Lower leg skin (tissue), 4 donors: ENCODE results near the gene UBE2F. TPM values are rescaled to one million over a fixed set of nuclear protein-coding genes. Genes with fewer than 3 reads are reported as not detected.

Experiments used
- DNase-seq, 2 donors: peaks; one replicate each; pipeline ENCODE4 v3.0.0-alpha.2; 2019; ENCODE audit warnings: low spot score in 2 of 2
- H3K4me3 ChIP-seq: fragments of 200-600 bp; sonication (generic); 2 replicates; pipeline ENCODE4 v1.5.1; 2017; ENCODE audit warnings: mild to moderate bottlenecking, low read depth; ENCODE audit not compliant: poor library complexity, severe bottlenecking
- POLR2A ChIP-seq, 2 donors: fragments of 450-650 bp; IDR thresholded peaks; one replicate each; pipeline ENCODE4 v1.6.1; 2016 to 2017; ENCODE audit warnings: antibody characterized with exemption in 2 of 2, mild to moderate bottlenecking in 1 of 2, moderate library complexity in 1 of 2
- WGBS, 2 donors: methylation state at CpG; one replicate each; pipeline ENCODE4 v1.1.5; 2018; 5-methylcytosine and 5-hydroxymethylcytosine counted together
- intact Hi-C: fragments of 100-400 bp; cut with DNase I; formaldehyde crosslinking; loops from one replicate; pipeline ENCODE4 v1.15.0; 2023; ENCODE audit warnings: low total_unique reads
- total RNA-seq, 4 donors: library from RNA; depleted of rRNA; stranded (reverse); fragments of >200 nt; gene quantifications; one replicate each; pipeline ENCODE4 v1.1.0, GENCODE V29; 2016
- TF ChIP-seq, protein P1 (sequence below), 3 donors: fragments of 450-650 bp; IDR thresholded peaks; one replicate each; pipeline ENCODE4 v1.5.1; 2016; ENCODE audit warnings: antibody characterized with exemption in 3 of 3, mild to moderate bottlenecking in 3 of 3, moderate library complexity in 2 of 3

UBE2F gene
- total RNA-seq, 4 donors from 2014 or later: 32.8 to 46.9 (median 33.3) TPM

DNA sequence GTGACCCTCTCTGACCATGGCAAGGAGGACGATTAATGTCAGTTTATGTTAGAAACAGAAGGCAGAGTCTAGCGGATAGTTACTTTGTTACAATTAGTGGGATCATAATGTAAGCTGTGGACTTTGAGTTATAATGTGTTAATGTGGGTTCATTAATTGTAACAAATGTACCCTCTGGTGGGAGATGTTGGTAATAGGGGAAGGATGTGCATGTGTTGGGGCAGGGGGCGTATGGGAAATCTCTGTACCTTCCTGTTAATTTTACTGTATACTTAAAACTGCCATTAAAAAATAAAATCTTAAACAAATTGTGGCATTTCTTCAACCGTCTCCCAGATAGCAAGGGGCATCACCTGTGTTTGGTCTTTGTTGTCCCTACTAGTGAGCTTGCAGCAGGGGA, 4.8 kb downstream of the UBE2F start:
- WGBS, 2 donors: 69 to 96% methylated on average over 3 to 4 of the region's 4 CpGs
- no peak overlapping the region for H3K4me3 ChIP-seq
- intact Hi-C loops: no loop called here
- TF ChIP-seq, protein P1, sequence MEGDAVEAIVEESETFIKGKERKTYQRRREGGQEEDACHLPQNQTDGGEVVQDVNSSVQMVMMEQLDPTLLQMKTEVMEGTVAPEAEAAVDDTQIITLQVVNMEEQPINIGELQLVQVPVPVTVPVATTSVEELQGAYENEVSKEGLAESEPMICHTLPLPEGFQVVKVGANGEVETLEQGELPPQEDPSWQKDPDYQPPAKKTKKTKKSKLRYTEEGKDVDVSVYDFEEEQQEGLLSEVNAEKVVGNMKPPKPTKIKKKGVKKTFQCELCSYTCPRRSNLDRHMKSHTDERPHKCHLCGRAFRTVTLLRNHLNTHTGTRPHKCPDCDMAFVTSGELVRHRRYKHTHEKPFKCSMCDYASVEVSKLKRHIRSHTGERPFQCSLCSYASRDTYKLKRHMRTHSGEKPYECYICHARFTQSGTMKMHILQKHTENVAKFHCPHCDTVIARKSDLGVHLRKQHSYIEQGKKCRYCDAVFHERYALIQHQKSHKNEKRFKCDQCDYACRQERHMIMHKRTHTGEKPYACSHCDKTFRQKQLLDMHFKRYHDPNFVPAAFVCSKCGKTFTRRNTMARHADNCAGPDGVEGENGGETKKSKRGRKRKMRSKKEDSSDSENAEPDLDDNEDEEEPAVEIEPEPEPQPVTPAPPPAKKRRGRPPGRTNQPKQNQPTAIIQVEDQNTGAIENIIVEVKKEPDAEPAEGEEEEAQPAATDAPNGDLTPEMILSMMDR (IDR thresholded peaks at IDR 0.05): no peak
- TF ChIP-seq POLR2A (IDR thresholded peaks at IDR 0.05): no peak
- no peak for DNase-seq

GRCh38 chr2:237972211-237972610, 5.4 kb downstream of the UBE2F start:
- 93 to 94% methylated on average over 3 of the region's 3 CpGs for WGBS, 2 donors
- TF ChIP-seq POLR2A (IDR thresholded peaks at IDR 0.05): no peak
- TF ChIP-seq, protein P1 (IDR thresholded peaks at IDR 0.05): no peak
- intact Hi-C loops: no loop called here
- DNase-seq: peak in 1 of 2 donors; percentile 62
- no peak overlapping the region for H3K4me3 ChIP-seq

- DNase-seq: peak in 1 of 2 donors; percentile 48
- intact Hi-C loops: no loop called here
- WGBS, 2 donors: 86 to 88% methylated on average over 10 of the region's 10 CpGs
Observed at GRCh38 chr2:237972936-237973335, 6.1 kb downstream of the UBE2F start.

DNA sequence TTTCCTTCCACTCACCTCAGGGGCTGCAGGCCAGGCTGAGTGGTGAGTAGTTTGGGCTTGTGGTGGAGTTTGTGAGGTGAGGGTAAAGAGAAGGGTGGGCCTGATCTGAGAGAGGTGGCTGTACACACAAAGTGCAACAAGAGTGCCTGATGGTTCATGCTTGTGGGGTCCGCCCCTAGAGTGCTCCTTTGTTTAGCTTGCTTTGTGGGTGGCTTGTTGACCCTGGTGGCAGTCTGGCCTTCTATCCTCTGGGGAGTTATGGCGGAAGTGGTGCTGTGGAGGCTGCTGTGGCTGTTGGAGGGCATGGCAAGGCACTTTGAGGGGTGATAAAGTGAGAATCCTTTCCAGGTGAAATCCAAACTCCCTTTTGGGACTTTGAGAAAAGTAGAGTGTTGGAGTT, 10.6 kb downstream of the UBE2F start:
- intact Hi-C loops: no loop called here
- TF ChIP-seq, protein P1 (IDR thresholded peaks at IDR 0.05): no peak
- no peak for TF ChIP-seq POLR2A (IDR thresholded peaks at IDR 0.05)
- H3K4me3 ChIP-seq: no peak overlapping the region
- 88 to 98% methylated on average over 2 of the region's 2 CpGs for WGBS, 2 donors
- peak in 1 of 2 donors; percentile 53 for DNase-seq

More at GRCh38 chr2:237972936-237973335, 6.1 kb downstream of the UBE2F start:
- TF ChIP-seq, protein P1 (IDR thresholded peaks at IDR 0.05): no peak
- TF ChIP-seq POLR2A (IDR thresholded peaks at IDR 0.05): no peak
- no peak overlapping the region for H3K4me3 ChIP-seq

DNA sequence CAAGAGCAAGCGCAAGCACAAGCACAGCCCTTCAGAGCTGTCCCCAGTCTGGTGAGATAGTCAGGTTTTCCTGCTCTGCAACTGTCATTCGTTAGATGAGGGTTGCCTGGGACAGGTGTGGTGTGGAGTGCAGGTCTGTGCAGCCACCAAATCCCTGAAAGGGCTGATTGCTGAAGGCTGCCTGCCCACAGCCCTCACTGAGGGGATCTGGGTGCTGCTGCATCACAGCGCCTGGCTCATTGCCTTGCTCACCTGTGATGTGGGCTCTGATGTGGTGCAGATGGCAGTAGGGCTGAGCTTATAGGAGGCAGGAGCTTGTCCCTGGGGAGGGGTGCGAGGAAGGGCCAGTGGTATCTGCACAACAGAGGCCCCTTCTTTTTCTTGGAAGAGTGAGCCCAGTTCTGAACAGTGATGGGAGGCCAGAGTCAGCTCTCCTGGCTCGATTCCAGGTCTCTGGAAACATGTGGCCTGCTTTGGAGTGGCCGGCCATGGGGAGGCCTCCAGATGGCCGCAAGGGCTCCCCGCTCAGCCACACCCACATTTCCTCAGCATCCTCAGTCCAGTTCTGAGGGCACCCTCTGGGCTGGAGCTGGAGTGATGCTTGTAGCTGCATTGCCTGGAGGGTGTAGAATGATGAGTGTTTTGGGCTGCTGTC, 11.4 kb downstream of the UBE2F start:
- intact Hi-C loops: no loop called here
- 74 to 80% methylated on average over 5 to 8 of the region's 8 CpGs for WGBS, 2 donors
- no peak overlapping the region for H3K4me3 ChIP-seq
- no peak for TF ChIP-seq POLR2A (IDR thresholded peaks at IDR 0.05)
- TF ChIP-seq, protein P1 (IDR thresholded peaks at IDR 0.05): no peak
- peak in 1 of 2 donors; percentile 77 for DNase-seq

DNA sequence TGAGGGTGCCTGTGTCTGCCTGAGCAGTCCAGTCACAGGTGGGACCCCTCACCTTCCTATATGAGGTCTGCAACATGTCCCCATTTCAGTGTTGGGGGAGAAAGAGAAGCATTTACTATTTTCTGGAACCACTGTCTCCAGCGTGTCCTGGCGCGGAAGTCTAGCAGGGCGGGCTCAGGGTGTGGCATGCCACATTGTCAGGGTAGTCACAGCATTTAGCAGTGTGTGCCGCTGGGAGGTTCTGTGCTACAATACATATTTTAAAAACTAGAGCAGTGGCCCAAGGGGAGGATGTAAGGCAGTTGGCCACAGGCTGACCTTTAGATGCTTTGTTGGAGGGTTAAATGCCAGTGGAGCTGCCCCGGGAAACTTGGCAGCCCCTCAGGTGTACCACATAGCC, 12.5 kb downstream of the UBE2F start:
- intact Hi-C loops: no loop called here
- 63 to 68% methylated on average over 6 of the region's 6 CpGs for WGBS, 2 donors
- DNase-seq: peak in 1 of 2 donors; percentile 65
- no peak for TF ChIP-seq POLR2A (IDR thresholded peaks at IDR 0.05)
- TF ChIP-seq, protein P1 (IDR thresholded peaks at IDR 0.05): no peak
- no peak overlapping the region for H3K4me3 ChIP-seq
